ENCODE data around the gene RAMP1. TPM values are rescaled to one million over a fixed set of nuclear protein-coding genes. Genes with fewer than 3 reads are reported as not detected.

Gene RAMP1
- total and polyA plus RNA-seq, 9 donors, result 1.8 to 62.5 (median 29.4) TPM

DNA sequence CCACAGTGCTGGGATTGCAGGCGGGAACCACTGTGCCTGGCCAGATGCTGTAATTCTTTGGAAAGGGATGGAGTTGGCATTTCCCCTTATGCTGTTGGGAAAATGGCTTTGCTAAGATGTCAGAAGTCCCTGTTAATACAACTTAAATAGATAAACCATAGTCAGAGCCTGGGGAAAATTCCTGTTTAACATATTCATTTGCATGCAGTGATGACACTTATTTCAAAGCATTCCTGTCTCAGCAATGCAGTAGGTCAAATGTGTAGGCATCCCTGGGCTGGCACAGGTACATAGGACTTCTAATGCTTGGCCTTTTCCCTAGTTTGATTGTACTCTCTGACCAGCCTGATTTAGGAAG, 38.6 kb downstream of the RAMP1 start:
- intact Hi-C loops (cut with DNase I), result no loop called here

DNA sequence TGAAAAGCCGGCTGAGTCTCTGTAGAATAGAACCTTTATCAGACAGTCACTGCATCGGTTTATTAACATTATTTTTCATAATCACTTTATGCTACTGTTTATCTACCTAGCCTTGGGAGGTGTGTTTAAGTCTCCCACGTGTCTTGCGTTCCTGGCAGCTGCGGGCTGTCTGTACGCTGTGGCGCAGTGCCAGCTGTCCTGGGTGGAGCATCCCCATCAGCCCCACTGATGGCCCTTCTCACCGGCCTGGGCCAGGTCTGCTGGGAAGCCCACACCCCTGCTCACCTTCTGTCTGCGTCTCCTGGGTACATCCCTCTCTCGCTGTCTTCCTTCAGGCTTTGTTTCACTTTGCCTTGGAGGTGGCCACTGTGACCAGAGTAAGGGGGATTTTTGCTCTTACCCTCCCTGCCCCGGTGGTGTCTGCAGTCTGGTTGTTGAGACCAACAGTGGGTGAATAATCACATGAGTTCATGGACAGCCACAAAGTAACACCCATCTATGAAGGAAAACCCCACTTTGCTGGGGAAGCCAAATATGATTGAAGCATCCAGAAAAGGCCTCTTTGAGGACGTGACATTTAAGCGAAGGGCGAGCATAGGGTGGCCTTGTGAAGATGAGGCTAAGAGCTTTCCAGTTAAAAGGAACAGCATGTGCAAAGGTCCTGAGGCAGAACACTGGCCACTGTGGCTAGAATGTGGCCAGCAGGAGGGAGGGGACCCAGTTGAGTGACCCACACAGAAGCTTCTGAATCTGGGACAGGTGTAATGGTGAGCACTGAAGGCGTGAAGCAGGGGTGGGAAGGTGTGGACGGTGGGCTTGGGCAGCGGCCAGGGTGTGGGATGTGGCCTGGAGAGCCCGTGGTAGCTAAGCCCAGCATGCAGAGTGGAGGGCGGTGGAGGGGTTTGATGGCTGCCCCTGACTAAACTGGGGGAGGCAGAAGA, 41.7 kb downstream of the RAMP1 start:
- intact Hi-C loops (cut with DNase I), result no loop called here
- Histone ChIP-seq H3K4me3 (no peak overlapping the region), H3K4me1 (ENCODE audit: insufficient read depth) (peaks cover 4% of the 10 kb centered on the region), H3K36me3 (no peaks in the 10 kb centered on the region), H3K27me3 (no peaks in the 10 kb centered on the region), H3K9me3 (no peaks in the 10 kb centered on the region), H3K27ac (no peak overlapping the region)
- TF ChIP-seq POLR2A (IDR thresholded peaks at IDR 0.05), result no peak
- no peak for TF ChIP-seq EP300 (IDR thresholded peaks at IDR 0.05)
- TF ChIP-seq, protein P1, sequence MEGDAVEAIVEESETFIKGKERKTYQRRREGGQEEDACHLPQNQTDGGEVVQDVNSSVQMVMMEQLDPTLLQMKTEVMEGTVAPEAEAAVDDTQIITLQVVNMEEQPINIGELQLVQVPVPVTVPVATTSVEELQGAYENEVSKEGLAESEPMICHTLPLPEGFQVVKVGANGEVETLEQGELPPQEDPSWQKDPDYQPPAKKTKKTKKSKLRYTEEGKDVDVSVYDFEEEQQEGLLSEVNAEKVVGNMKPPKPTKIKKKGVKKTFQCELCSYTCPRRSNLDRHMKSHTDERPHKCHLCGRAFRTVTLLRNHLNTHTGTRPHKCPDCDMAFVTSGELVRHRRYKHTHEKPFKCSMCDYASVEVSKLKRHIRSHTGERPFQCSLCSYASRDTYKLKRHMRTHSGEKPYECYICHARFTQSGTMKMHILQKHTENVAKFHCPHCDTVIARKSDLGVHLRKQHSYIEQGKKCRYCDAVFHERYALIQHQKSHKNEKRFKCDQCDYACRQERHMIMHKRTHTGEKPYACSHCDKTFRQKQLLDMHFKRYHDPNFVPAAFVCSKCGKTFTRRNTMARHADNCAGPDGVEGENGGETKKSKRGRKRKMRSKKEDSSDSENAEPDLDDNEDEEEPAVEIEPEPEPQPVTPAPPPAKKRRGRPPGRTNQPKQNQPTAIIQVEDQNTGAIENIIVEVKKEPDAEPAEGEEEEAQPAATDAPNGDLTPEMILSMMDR (IDR thresholded peaks at IDR 0.05), result no peak
- 73 to 80% (median 80%) methylated on average over 19 of the region's 19 CpGs for WGBS, 3 donors
- peak in 2 of 5 donors; percentile 8 to 44 for DNase-seq

More for the DNA sequence above, 38.6 kb downstream of the RAMP1 start:
- TF ChIP-seq EP300 (IDR thresholded peaks at IDR 0.05) (no peak), POLR2A (IDR thresholded peaks at IDR 0.05) (no peak)
- TF ChIP-seq, protein P1 (IDR thresholded peaks at IDR 0.05), result no peak
- no peak overlapping the region for H3K4me3 ChIP-seq
- DNase-seq, result no peak
- no peaks in the 10 kb centered on the region for H3K4me1 ChIP-seq (ENCODE audit: insufficient read depth)
- H3K36me3 ChIP-seq, result no peaks in the 10 kb centered on the region
- no peak overlapping the region for H3K27ac ChIP-seq
- 93 to 100% (median 95%) methylated on average over 1 of the region's 1 CpG for whole genome bisulfite sequencing, 3 donors
- H3K27me3 ChIP-seq, result no peaks in the 10 kb centered on the region
- no peaks in the 10 kb centered on the region for H3K9me3 ChIP-seq

DNA sequence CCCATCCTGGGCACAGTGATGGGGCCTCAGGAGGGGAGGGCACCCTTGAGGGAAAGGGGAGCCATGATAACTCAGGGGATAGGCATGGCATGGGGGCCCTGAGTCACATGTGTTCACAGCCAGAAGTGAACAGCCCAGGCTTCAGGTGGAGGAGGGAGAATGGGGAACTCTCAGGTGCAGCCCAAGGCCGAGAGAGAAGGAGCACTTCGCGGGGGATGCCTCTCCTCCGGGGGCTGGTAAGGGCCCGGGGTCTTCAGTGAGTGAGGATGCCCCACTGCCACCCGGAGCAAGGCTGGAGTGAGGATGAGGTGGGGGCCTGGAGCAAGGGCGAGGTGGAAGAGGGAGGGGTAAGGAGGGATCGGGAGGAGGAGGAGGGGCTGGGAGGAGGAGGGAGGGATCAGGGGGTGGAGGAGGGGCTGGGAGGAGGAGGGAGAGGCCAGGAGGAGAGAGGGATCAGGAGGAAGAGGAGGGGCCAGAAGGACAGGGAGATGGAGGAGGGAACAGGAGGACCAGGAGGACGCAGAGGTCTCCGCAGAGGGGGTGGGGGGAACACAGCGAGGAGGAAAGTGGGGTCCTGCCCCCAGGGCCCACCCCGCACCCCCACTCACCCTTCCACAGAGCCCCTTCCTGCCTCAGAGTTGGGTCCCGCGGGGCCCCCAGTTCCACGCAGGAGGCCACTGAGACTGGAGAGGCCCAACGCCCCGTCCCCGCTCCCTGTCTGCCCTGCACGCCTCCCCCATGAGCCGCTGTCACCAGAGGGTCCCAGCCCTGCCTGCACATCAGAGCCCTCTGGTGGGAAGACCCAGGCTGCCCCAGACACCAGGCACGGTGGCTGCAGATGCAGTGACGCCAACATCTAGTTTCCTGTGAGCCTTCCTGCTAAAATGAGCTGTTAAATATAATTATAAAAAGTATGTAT, 42.8 kb downstream of the RAMP1 start:
- intact Hi-C loops (cut with DNase I), result no loop called here
- peaks cover 4% of the 10 kb centered on the region for H3K4me1 ChIP-seq (ENCODE audit: insufficient read depth)
- no peak overlapping the region for H3K4me3 ChIP-seq
- TF ChIP-seq EP300 (IDR thresholded peaks at IDR 0.05) (no peak), POLR2A (IDR thresholded peaks at IDR 0.05) (no peak)
- TF ChIP-seq, protein P1 (IDR thresholded peaks at IDR 0.05), result no peak
- 70 to 79% (median 77%) methylated on average over 22 of the region's 22 CpGs for WGBS, 3 donors
- peak in 2 of 5 donors; percentile 6 to 26 for DNase-seq
- no peak overlapping the region for H3K27ac ChIP-seq
- no peaks in the 10 kb centered on the region for H3K9me3 ChIP-seq
- H3K27me3 ChIP-seq, result no peaks in the 10 kb centered on the region
- no peaks in the 10 kb centered on the region for H3K36me3 ChIP-seq

DNA sequence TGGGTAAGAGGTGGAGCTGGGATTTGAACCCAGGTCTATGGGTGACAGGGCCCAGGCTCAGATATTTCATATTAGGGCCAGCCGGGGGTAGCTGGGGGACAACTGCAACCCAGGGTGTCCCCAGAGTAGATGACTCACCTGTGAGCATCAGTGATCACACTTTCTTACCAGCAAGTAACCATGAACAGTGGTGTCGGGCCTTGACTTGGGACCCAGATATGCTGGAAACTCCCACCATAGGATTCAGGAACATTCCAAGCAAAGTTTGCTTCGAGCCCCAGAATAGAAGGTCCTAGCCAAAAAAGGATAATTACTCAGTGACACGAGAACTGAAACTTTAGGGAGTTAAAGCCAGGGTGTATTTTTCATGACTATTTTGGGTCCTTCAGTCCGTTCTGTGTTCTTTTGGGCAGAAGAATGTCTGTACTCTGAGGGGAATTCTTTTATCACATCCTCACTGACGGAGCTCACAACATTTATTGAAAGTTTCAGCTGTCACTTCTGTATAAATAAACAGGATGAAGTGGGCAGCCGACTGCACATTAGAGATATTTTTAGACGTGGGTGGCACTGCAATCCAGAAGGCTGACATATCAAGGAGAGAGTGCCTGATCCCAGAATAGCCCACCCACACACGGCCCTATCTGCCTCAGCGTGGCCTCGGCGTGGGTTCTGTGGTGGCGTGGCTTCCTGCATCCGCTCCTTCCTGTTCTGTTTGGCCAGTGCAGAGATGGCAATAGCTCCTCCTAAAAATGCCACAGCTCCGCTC, 45.6 kb downstream of the RAMP1 start:
- peak in 3 of 5 donors; percentile 50 to 60 (median 55) for DNase-seq
- TF ChIP-seq EP300 (IDR thresholded peaks at IDR 0.05) (peak; percentile 37), POLR2A (IDR thresholded peaks at IDR 0.05) (no peak)
- TF ChIP-seq, protein P1 (IDR thresholded peaks at IDR 0.05), result no peak
- Histone ChIP-seq H3K4me1 (ENCODE audit: insufficient read depth) (peaks cover 4% of the 10 kb centered on the region), H3K27ac (peak overlapping the region; percentile 65 to 67), H3K27me3 (no peaks in the 10 kb centered on the region), H3K9me3 (no peaks in the 10 kb centered on the region), H3K36me3 (no peaks in the 10 kb centered on the region), H3K4me3 (no peak overlapping the region)
- 9% methylated on average over 15 of the region's 15 CpGs for WGBS, 3 donors
- intact Hi-C loops (cut with DNase I), result no loop called here
